ENCODE results near the gene GTPBP2. TPM values are rescaled to one million over a fixed set of nuclear protein-coding genes. Genes with fewer than 3 reads are reported as not detected.

Gene GTPBP2
- total and polyA plus RNA-seq, 2 donors (not counting 1 experiment from before 2014, with no cell fraction given): 80.8 to 103 TPM

- ChIA-PET POLR2A (no interaction called here), CTCF (interaction anchor here (2.0 kb wide), 1 partner anchor 20 kb away, joined by 4 read pairs; no protein-coding TSS in a partner anchor)
- Histone ChIP-seq H2AFZ (ENCODE audit: insufficient read depth, low read depth, low read length, poor library complexity, severe bottlenecking) (no peak overlapping the region), H3K4me2 (replicated peaks; ENCODE audit: low read depth, low read length, poor library complexity, severe bottlenecking) (no peak overlapping the region), H3K27ac (ENCODE audit: low read length in 2 of 2) (no peak overlapping the region), H3K9ac (ENCODE audit: low read length) (no peak overlapping the region), H3K4me3 (ENCODE audit: control extremely low read depth in 1 of 5, extremely low read depth in 1 of 5, insufficient read depth in 1 of 5, low read depth in 2 of 5, low read length in 4 of 5) (no peak overlapping the region), H3K9me3 (ENCODE audit: control extremely low read depth in 1 of 3, control insufficient read depth in 2 of 3, insufficient read depth in 1 of 3, low read length in 2 of 3) (no peaks in the 10 kb centered on the region), H3K4me1 (ENCODE audit: control insufficient read depth in 2 of 2, insufficient read depth in 2 of 2, low read length in 2 of 2) (no peaks in the 10 kb centered on the region), H3K79me2 (ENCODE audit: control insufficient read depth, insufficient read depth, low read length) (peaks cover 63% of the 10 kb centered on the region), H3K27me3 (replicated peaks in 1 of 4; ENCODE audit: control extremely low read depth in 1 of 4, control insufficient read depth in 3 of 4, insufficient read depth in 4 of 4, low read length in 3 of 4) (no peaks in the 10 kb centered on the region), H4K20me1 (ENCODE audit: control insufficient read depth, insufficient read depth, low read length, poor library complexity, severe bottlenecking) (peaks cover 4% of the 10 kb centered on the region), H3K36me3 (replicated peaks in 1 of 2; ENCODE audit: control extremely low read depth in 1 of 2, control insufficient read depth in 1 of 2, extremely low read depth in 1 of 2, insufficient read depth in 2 of 2, low read length in 1 of 2) (peaks cover 24 to 74% of the 10 kb centered on the region in 2 experiments)
- H3K27me3 Mint-ChIP-seq: no peaks in the 10 kb centered on the region
- TF ChIP-seq EZH2 (IDR thresholded peaks at IDR 0.05; ENCODE audit: borderline replicate concordance, insufficient read depth, low read depth, low read length, poor library complexity, severe bottlenecking): no peak
- TF ChIP-seq, protein P1, sequence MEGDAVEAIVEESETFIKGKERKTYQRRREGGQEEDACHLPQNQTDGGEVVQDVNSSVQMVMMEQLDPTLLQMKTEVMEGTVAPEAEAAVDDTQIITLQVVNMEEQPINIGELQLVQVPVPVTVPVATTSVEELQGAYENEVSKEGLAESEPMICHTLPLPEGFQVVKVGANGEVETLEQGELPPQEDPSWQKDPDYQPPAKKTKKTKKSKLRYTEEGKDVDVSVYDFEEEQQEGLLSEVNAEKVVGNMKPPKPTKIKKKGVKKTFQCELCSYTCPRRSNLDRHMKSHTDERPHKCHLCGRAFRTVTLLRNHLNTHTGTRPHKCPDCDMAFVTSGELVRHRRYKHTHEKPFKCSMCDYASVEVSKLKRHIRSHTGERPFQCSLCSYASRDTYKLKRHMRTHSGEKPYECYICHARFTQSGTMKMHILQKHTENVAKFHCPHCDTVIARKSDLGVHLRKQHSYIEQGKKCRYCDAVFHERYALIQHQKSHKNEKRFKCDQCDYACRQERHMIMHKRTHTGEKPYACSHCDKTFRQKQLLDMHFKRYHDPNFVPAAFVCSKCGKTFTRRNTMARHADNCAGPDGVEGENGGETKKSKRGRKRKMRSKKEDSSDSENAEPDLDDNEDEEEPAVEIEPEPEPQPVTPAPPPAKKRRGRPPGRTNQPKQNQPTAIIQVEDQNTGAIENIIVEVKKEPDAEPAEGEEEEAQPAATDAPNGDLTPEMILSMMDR (IDR thresholded peaks at IDR 0.05): no peak
- WGBS (ENCODE audit: insufficient coverage): 100% methylated on average over 5 of the region's 5 CpGs
- H3K4me1 Mint-ChIP-seq: peaks cover 1% of the 10 kb centered on the region
- intact Hi-C loops (cut with micrococcal nuclease): no loop called here
- ATAC-seq (ENCODE audit: low read depth) (no peak), DNase-seq (no peak)
- H3K27ac Mint-ChIP-seq: no peak overlapping the region
- no peak overlapping the region for H3K4me3 Mint-ChIP-seq
- no peaks in the 10 kb centered on the region for H3K9me3 Mint-ChIP-seq (ENCODE audit: insufficient read depth)
Observed at GRCh38 chr6:43588194-43588593, 40.9 kb downstream of the GTPBP2 start.

DNA sequence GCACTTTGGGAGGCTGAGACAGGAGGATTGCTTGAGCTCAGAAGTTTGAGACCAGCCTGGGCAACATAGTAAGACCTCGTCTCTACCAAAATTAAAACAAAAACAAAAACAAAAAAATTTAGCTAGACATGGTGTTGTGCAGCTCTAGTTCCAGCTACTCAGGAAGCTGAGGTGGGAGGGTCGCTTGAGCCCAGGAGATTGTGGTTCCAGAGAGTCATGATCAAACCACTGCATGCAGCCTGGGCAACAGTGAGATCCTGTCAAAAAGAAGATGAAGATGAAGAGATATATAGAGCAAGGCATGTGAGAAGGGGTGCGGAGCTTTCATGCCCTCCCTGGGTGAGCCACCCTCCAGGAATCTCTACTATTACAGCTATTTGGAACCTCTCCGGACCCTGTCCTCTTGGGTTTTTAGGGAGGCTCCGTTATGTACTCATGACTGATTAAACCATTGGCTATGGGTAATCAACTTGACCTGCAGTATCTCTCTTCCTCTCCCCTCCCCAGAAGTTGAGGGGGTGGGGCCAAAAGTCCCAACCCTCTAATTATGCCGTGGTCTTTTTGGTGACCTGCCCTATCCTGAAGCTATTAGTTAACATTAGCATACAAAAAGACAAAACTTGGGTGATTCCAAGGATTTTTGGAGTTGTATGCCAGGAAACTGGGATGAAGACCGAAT lies 44.0 kb downstream of the GTPBP2 start:
- Histone ChIP-seq H3K27ac (ENCODE audit: low read length in 2 of 2) (no peak overlapping the region), H3K4me2 (replicated peaks; ENCODE audit: low read depth, low read length, poor library complexity, severe bottlenecking) (no peak overlapping the region), H3K9ac (ENCODE audit: low read length) (no peak overlapping the region), H3K4me1 (ENCODE audit: control insufficient read depth in 2 of 2, insufficient read depth in 2 of 2, low read length in 2 of 2) (no peaks in the 10 kb centered on the region), H3K36me3 (replicated peaks in 1 of 2; ENCODE audit: control extremely low read depth in 1 of 2, control insufficient read depth in 1 of 2, extremely low read depth in 1 of 2, insufficient read depth in 2 of 2, low read length in 1 of 2) (peaks cover 24 to 71% of the 10 kb centered on the region in 2 experiments), H2AFZ (ENCODE audit: insufficient read depth, low read depth, low read length, poor library complexity, severe bottlenecking) (no peak overlapping the region), H3K9me3 (ENCODE audit: control extremely low read depth in 1 of 3, control insufficient read depth in 2 of 3, insufficient read depth in 1 of 3, low read length in 2 of 3) (no peaks in the 10 kb centered on the region), H3K4me3 (ENCODE audit: control extremely low read depth in 1 of 5, extremely low read depth in 1 of 5, insufficient read depth in 1 of 5, low read depth in 2 of 5, low read length in 4 of 5) (no peak overlapping the region), H3K79me2 (ENCODE audit: control insufficient read depth, insufficient read depth, low read length) (peaks cover 44% of the 10 kb centered on the region), H4K20me1 (ENCODE audit: control insufficient read depth, insufficient read depth, low read length, poor library complexity, severe bottlenecking) (peaks cover 7% of the 10 kb centered on the region), H3K27me3 (replicated peaks in 1 of 4; ENCODE audit: control extremely low read depth in 1 of 4, control insufficient read depth in 3 of 4, insufficient read depth in 4 of 4, low read length in 3 of 4) (no peaks in the 10 kb centered on the region)
- H3K27me3 Mint-ChIP-seq: no peaks in the 10 kb centered on the region
- 86% methylated on average over 1 of the region's 7 CpGs for WGBS (ENCODE audit: insufficient coverage)
- peaks cover 1% of the 10 kb centered on the region for H3K4me1 Mint-ChIP-seq
- no peak for ATAC-seq (ENCODE audit: low read depth)
- intact Hi-C loops (cut with micrococcal nuclease): no loop called here
- TF ChIP-seq, protein P1 (IDR thresholded peaks at IDR 0.05): no peak
- no peak for TF ChIP-seq EZH2 (IDR thresholded peaks at IDR 0.05; ENCODE audit: borderline replicate concordance, insufficient read depth, low read depth, low read length, poor library complexity, severe bottlenecking)
- H3K4me3 Mint-ChIP-seq: no peak overlapping the region
- H3K27ac Mint-ChIP-seq: no peak overlapping the region
- ChIA-PET POLR2A (no interaction called here), CTCF (no interaction called here)
- no peaks in the 10 kb centered on the region for H3K9me3 Mint-ChIP-seq (ENCODE audit: insufficient read depth)
- no peak for DNase-seq
